ENCODE data around the gene WDTC1.
A peak's percentile ranks its signal among the peaks of the same experiment; 100 is the strongest.
"Not testable (repeated sequence)": the region's sequence is repeated elsewhere in the genome, so short reads cannot be mapped to it uniquely, and the experiment has no call there.

Gene WDTC1

GRCh38 chr1:27234049-27234882, at the start of gene WDTC1:
Gene WDTC1 (plus strand): TSS chr1:27234632. CDS start chr1:27261055, 26,423 bp downstream.
- no peak for TF ChIP-seq CTCF (conservative IDR thresholded peaks at IDR 0.05; ENCODE audit: control insufficient read depth, insufficient read depth, low read depth, low read length)
- H3K4me3 ChIP-seq (ENCODE audit: control insufficient read depth, low read depth, low read length), result peak within 1 kb of the TSS; percentile 63
- peak; percentile 92 for DNase-seq (ENCODE audit: low read depth)

GRCh38 chr1:27184665-27185064, 49.8 kb upstream of the WDTC1 start:
- not testable (repeated sequence) for H3K4me3 ChIP-seq (ENCODE audit: control insufficient read depth, low read depth, low read length); DNase-seq (ENCODE audit: low read depth)

GRCh38 chr1:27192039-27192529, 42.3 kb upstream of the WDTC1 start:
- DNase-seq (ENCODE audit: low read depth), result peak; percentile 39
- no peak for TF ChIP-seq CTCF (conservative IDR thresholded peaks at IDR 0.05; ENCODE audit: control insufficient read depth, insufficient read depth, low read depth, low read length)
- H3K4me3 ChIP-seq (ENCODE audit: control insufficient read depth, low read depth, low read length), result no peak overlapping the region

- DNase-seq (ENCODE audit: low read depth), result no peak
- TF ChIP-seq CTCF (conservative IDR thresholded peaks at IDR 0.05; ENCODE audit: control insufficient read depth, insufficient read depth, low read depth, low read length), result no peak
- no peak overlapping the region for H3K4me3 ChIP-seq (ENCODE audit: control insufficient read depth, low read depth, low read length)
Observed at GRCh38 chr1:27193194-27193593, 41.2 kb upstream of the WDTC1 start.

- no peak for DNase-seq (ENCODE audit: low read depth)
- no peak for TF ChIP-seq CTCF (conservative IDR thresholded peaks at IDR 0.05; ENCODE audit: control insufficient read depth, insufficient read depth, low read depth, low read length)
- no peak overlapping the region for H3K4me3 ChIP-seq (ENCODE audit: control insufficient read depth, low read depth, low read length)
Observed at GRCh38 chr1:27201295-27201694, 33.1 kb upstream of the WDTC1 start.

- DNase-seq (ENCODE audit: low read depth), result peak; percentile 25
- no peak for TF ChIP-seq CTCF (conservative IDR thresholded peaks at IDR 0.05; ENCODE audit: control insufficient read depth, insufficient read depth, low read depth, low read length)
- H3K4me3 ChIP-seq (ENCODE audit: control insufficient read depth, low read depth, low read length), result no peak overlapping the region
Observed at GRCh38 chr1:27203946-27204345, 30.5 kb upstream of the WDTC1 start.

GRCh38 chr1:27207238-27207637, 27.2 kb upstream of the WDTC1 start:
- not testable (repeated sequence) for DNase-seq (ENCODE audit: low read depth); H3K4me3 ChIP-seq (ENCODE audit: control insufficient read depth, low read depth, low read length)

GRCh38 chr1:27208143-27208850, 26.1 kb upstream of the WDTC1 start:
- DNase-seq (ENCODE audit: low read depth); H3K4me3 ChIP-seq (ENCODE audit: control insufficient read depth, low read depth, low read length): not testable (repeated sequence)

Measured in fibroblast of mammary gland (primary cell).